Right cardiac atrium (tissue), 5 donors: ENCODE measurements around the gene WLS. TPM values are rescaled to one million over a fixed set of nuclear protein-coding genes. Genes with fewer than 3 reads are reported as not detected.

Source experiments
- ATAC-seq, 2 donors: fragments of 200-7000 bp; cut with Tn5 transposase; one replicate each; pipeline versions ENCODE4 v1.8.0 to v1.9.1; 2020; ENCODE audit warnings: moderate library complexity in 2 of 2, mild to moderate bottlenecking in 1 of 2
- DNase-seq, 3 donors: peaks; one replicate each; pipeline ENCODE4 v3.0.0-alpha.2; 2020
- H3K27ac ChIP-seq: one replicate; pipeline ENCODE4 v1.5.1; 2013; ENCODE audit warnings: mild to moderate bottlenecking, low read length, control low read depth, moderate library complexity
- H3K27me3 ChIP-seq: one replicate; pipeline ENCODE4 v1.6.1; 2013; ENCODE audit not compliant: control insufficient read depth, insufficient read depth
- H3K4me1 ChIP-seq: one replicate; pipeline ENCODE4 v1.6.1; 2013; ENCODE audit warnings: low read length; ENCODE audit not compliant: control insufficient read depth, insufficient read depth
- H3K4me3 ChIP-seq: one replicate; pipeline ENCODE4 v1.5.1; 2013; ENCODE audit warnings: low read length, control low read depth
- H3K9me3 ChIP-seq: one replicate; pipeline ENCODE4 v1.6.1; 2013; ENCODE audit warnings: low read length; ENCODE audit not compliant: control insufficient read depth
- WGBS: extraction: QIAGEN DNeasy Blood & Tissue Kit; methylation state at CpG from one replicate; pipeline ENCODE4 v1.1.7; 2013; 5-methylcytosine and 5-hydroxymethylcytosine counted together
- intact Hi-C, 4 donors: fragments of 100-400 bp; cut with DNase I; formaldehyde crosslinking; loops; one replicate each; pipeline versions ENCODE4 v1.11.0 to v1.14.0; 2022 to 2023
- microRNA-seq, 2 donors: library from miRNA; unstranded; fragments of <30 nt; microRNA quantifications; one replicate each; pipeline ENCODE4 v1.2.0, GENCODE V29; 2020 to 2021
- polyA plus RNA-seq: library from polyadenylated mRNA; stranded (reverse); fragments of 200-250 nt; gene quantifications from one replicate; pipeline ENCODE4 v1.2.3, GENCODE V29; 2013
- total RNA-seq, 4 donors: library from RNA; stranded (reverse); fragmentation: NEBNext Ultra II Directional; extraction: Animal tissue kit (Norgen Biotek cat#: 25700); gene quantifications; one replicate each; pipeline ENCODE4 v1.2.1, GENCODE V29; 2021
- donor health status: healthy with polysubstance abuse.
- donor health status: DM: no; HTN: yes; CAD: no.
- donor health status: DM: no; HTN: no; CAD: no.
- donor health status: DM: no; HTN: yes; CAD: no; lungs with severe emphysema.
- donor health status: DM: yes; HTN: yes; CAD: no.

Gene WLS
- total and polyA plus RNA-seq, 5 donors, result 50.9 to 102 (median 101) TPM

GRCh38 chr1:68087184-68087583, 145.1 kb downstream of the WLS start:
- ATAC-seq (no peak), DNase-seq (no peak)
- Histone ChIP-seq H3K27me3 (no peaks in the 10 kb centered on the region), H3K9me3 (no peaks in the 10 kb centered on the region), H3K27ac (no peak overlapping the region), H3K4me1 (no peaks in the 10 kb centered on the region), H3K4me3 (no peak overlapping the region)
- WGBS, result 71% methylated on average over 4 of the region's 4 CpGs
- intact Hi-C loops, result no loop called here

GRCh38 chr1:68085752-68086151, 146.6 kb downstream of the WLS start:
- H3K27me3 ChIP-seq, result no peaks in the 10 kb centered on the region
- H3K4me3 ChIP-seq, result no peak overlapping the region
- 92% methylated on average over 1 of the region's 1 CpG for WGBS
- intact Hi-C loops, result no loop called here
- no peak for ATAC-seq
- DNase-seq, result no peak
- H3K9me3 ChIP-seq, result no peaks in the 10 kb centered on the region
- no peak overlapping the region for H3K27ac ChIP-seq
- no peaks in the 10 kb centered on the region for H3K4me1 ChIP-seq

- no peaks in the 10 kb centered on the region for H3K4me1 ChIP-seq
- whole genome bisulfite sequencing, result 46% methylated on average over 2 of the region's 2 CpGs
- no peaks in the 10 kb centered on the region for H3K27me3 ChIP-seq
- no peaks in the 10 kb centered on the region for H3K9me3 ChIP-seq
- no peak overlapping the region for H3K4me3 ChIP-seq
- DNase-seq (no peak), ATAC-seq (no peak)
- H3K27ac ChIP-seq, result no peak overlapping the region
- intact Hi-C loops, result no loop called here
Measured at GRCh38 chr1:68083686-68084085, 148.6 kb downstream of the WLS start.

GRCh38 chr1:68081775-68082283, 150.5 kb downstream of the WLS start:
- intact Hi-C loops, result no loop called here
- Histone ChIP-seq H3K4me1 (no peaks in the 10 kb centered on the region), H3K4me3 (no peak overlapping the region), H3K27ac (no peak overlapping the region), H3K9me3 (no peaks in the 10 kb centered on the region), H3K27me3 (no peaks in the 10 kb centered on the region)
- DNase-seq, result no peak
- no peak for ATAC-seq

GRCh38 chr1:68078647-68079046, 153.7 kb downstream of the WLS start:
- no peak for DNase-seq
- 77% methylated on average over 2 of the region's 2 CpGs for WGBS
- Histone ChIP-seq H3K4me1 (no peaks in the 10 kb centered on the region), H3K27ac (no peak overlapping the region), H3K9me3 (no peaks in the 10 kb centered on the region), H3K27me3 (no peaks in the 10 kb centered on the region), H3K4me3 (no peak overlapping the region)
- no peak for ATAC-seq
- intact Hi-C loops, result no loop called here

Small RNAs within 50 kb of the gene (microRNA-seq; reads per million reads assigned to microRNA genes)
- gene MIR1262, result 0 to 0.84 reads per million in 2 donors

Other genes with a start within 250 kb of the WLS start
- 1 to 10 TPM; 3.0 to 8.7 (median 5.2) TPM for gene DIRAS3, start 181.9 kb downstream of the WLS start, total RNA-seq
- 6.6 TPM for gene DIRAS3, start 181.9 kb downstream of the WLS start, polyA plus RNA-seq
- not detected for gene RPE65, start 217.4 kb upstream of the WLS start, total RNA-seq
- 0.07 TPM for gene RPE65, start 217.4 kb upstream of the WLS start, polyA plus RNA-seq